Lower leg skin (tissue), 4 donors: Measurements from ENCODE around the gene C2orf76. TPM values are rescaled to one million over a fixed set of nuclear protein-coding genes. Genes with fewer than 3 reads are reported as not detected.
A peak's percentile ranks its signal among the peaks of the same experiment; 100 is the strongest.

Source experiments
- DNase-seq, 2 donors: peaks; one replicate each; pipeline ENCODE4 v3.0.0-alpha.2; 2019; ENCODE audit warnings: low spot score in 2 of 2
- H3K4me3 ChIP-seq: fragments of 200-600 bp; sonication (generic); 2 replicates; pipeline ENCODE4 v1.5.1; 2017; ENCODE audit warnings: mild to moderate bottlenecking, low read depth; ENCODE audit not compliant: poor library complexity, severe bottlenecking
- CTCF ChIP-seq, 3 donors: fragments of 450-650 bp; IDR thresholded peaks; one replicate each; pipeline ENCODE4 v1.5.1; 2016; ENCODE audit warnings: antibody characterized with exemption in 3 of 3, mild to moderate bottlenecking in 3 of 3, moderate library complexity in 2 of 3
- POLR2A ChIP-seq, 2 donors: fragments of 450-650 bp; IDR thresholded peaks; one replicate each; pipeline ENCODE4 v1.6.1; 2016 to 2017; ENCODE audit warnings: antibody characterized with exemption in 2 of 2, mild to moderate bottlenecking in 1 of 2, moderate library complexity in 1 of 2
- WGBS, 2 donors: methylation state at CpG; one replicate each; pipeline ENCODE4 v1.1.5; 2018; 5-methylcytosine and 5-hydroxymethylcytosine counted together
- intact Hi-C: fragments of 100-400 bp; cut with DNase I; formaldehyde crosslinking; loops from one replicate; pipeline ENCODE4 v1.15.0; 2023; ENCODE audit warnings: low total_unique reads
- total RNA-seq, 4 donors: library from RNA; depleted of rRNA; stranded (reverse); fragments of >200 nt; gene quantifications; one replicate each; pipeline ENCODE4 v1.1.0, GENCODE V29; 2016

C2orf76 gene
- total RNA-seq, 4 donors from 2014 or later = 13.3 to 18.3 (median 16.7) TPM

- intact Hi-C loops = no loop called here
- no peak for TF ChIP-seq CTCF (IDR thresholded peaks at IDR 0.05)
- no peak for TF ChIP-seq POLR2A (IDR thresholded peaks at IDR 0.05)
- no peak overlapping the region for H3K4me3 ChIP-seq
- no peak for DNase-seq
- 92 to 94% methylated on average over 7 of the region's 7 CpGs for WGBS, 2 donors
Measured at GRCh38 chr2:119372778-119373568, 6.3 kb upstream of the C2orf76 start.

- TF ChIP-seq CTCF (IDR thresholded peaks at IDR 0.05) (no peak), POLR2A (IDR thresholded peaks at IDR 0.05) (no peak)
- 81 to 96% methylated on average over 6 of the region's 6 CpGs for WGBS, 2 donors
- intact Hi-C loops = no loop called here
- no peak for DNase-seq
- H3K4me3 ChIP-seq = no peak overlapping the region
Measured at GRCh38 chr2:119371111-119371510, 4.5 kb upstream of the C2orf76 start.

GRCh38 chr2:119369845-119370244 is 3.2 kb upstream of the C2orf76 start:
- TF ChIP-seq POLR2A (IDR thresholded peaks at IDR 0.05) (no peak), CTCF (IDR thresholded peaks at IDR 0.05) (no peak)
- DNase-seq = no peak
- 82 to 93% methylated on average over 6 of the region's 6 CpGs for WGBS, 2 donors
- no peak overlapping the region for H3K4me3 ChIP-seq
- intact Hi-C loops = no loop called here

- TF ChIP-seq POLR2A (IDR thresholded peaks at IDR 0.05) = no peak
- no peak for TF ChIP-seq CTCF (IDR thresholded peaks at IDR 0.05)
- intact Hi-C loops = no loop called here
- WGBS, 2 donors = 6 to 14% methylated on average over 12 to 21 of the region's 32 CpGs
- peak; percentile 40 to 91 for DNase-seq
- peak overlapping the region; percentile 85 for H3K4me3 ChIP-seq
Measured at GRCh38 chr2:119367472-119368099, 952 bp upstream of the C2orf76 start.

GRCh38 chr2:119366161-119366648 is 429 bp downstream of the C2orf76 start:
- DNase-seq = peak in 1 of 2 donors; percentile 50
- intact Hi-C loops = no loop called here
- 0 to 2% methylated on average over 17 of the region's 17 CpGs for WGBS, 2 donors
- H3K4me3 ChIP-seq = peak overlapping the region; percentile 55
- TF ChIP-seq CTCF (IDR thresholded peaks at IDR 0.05) (no peak), POLR2A (IDR thresholded peaks at IDR 0.05) (no peak)
